Measurements from ENCODE around the gene ZBTB46.
"Not testable (repeated sequence)": the region's sequence is repeated elsewhere in the genome, so short reads cannot be mapped to it uniquely, and the experiment has no call there.

ZBTB46 gene, protein sequence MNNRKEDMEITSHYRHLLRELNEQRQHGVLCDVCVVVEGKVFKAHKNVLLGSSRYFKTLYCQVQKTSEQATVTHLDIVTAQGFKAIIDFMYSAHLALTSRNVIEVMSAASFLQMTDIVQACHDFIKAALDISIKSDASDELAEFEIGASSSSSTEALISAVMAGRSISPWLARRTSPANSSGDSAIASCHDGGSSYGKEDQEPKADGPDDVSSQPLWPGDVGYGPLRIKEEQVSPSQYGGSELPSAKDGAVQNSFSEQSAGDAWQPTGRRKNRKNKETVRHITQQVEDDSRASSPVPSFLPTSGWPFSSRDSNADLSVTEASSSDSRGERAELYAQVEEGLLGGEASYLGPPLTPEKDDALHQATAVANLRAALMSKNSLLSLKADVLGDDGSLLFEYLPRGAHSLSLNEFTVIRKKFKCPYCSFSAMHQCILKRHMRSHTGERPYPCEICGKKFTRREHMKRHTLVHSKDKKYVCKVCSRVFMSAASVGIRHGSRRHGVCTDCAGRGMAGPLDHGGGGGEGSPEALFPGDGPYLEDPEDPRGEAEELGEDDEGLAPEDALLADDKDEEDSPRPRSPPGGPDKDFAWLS
- total RNA-seq, result 0 to 1.1 (median 0.11) reads per million in 3 experiments

DNA sequence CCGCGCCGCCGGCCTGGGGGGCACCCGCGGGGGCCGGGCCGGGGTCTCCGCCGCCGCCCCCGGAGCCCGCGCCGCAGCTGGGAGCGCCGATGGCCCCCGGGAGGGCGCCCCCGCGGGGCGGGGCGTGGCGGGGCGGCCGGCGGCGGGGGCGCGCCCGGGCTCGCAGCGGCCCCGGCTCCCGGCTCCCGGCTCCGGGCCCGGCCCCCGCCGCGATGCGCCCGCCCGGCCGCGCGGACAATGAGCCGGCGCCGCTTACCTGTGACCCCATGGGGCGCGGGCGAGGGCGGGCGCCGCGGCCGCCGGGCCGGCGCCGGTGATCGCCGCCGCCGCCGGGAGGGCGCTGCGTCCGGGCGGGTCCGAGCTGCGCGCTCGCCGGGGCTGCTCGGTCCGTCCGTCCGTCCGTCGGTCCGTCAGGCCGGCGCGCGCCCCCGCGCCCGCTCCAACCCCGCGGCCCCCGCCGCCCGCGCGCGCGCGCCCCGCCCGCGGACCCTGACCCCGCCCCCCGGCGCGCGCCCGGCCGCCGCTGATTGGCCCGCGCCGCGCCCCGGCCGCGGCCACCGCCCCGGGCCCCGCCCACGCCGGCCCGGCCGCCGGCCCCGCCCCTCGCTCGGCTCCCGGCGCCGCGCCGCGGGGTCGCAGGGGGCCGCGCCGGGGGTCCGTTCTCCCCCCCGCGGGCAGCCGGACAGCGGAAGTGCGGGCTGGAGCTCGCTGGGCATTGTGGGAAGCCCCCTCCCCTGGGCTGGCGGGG lies at the start of gene ZBTB46:
ZBTB46 (minus strand) TSS at position 424 of the 748 bp plus-strand sequence. CDS start 40,507 bp downstream, outside the sequence.
- DNase-seq, result no peak

GRCh38 chr20:63878899-63879663 lies 48.0 kb upstream of the ZBTB46 start:
- DNase-seq, result no peak

DNA sequence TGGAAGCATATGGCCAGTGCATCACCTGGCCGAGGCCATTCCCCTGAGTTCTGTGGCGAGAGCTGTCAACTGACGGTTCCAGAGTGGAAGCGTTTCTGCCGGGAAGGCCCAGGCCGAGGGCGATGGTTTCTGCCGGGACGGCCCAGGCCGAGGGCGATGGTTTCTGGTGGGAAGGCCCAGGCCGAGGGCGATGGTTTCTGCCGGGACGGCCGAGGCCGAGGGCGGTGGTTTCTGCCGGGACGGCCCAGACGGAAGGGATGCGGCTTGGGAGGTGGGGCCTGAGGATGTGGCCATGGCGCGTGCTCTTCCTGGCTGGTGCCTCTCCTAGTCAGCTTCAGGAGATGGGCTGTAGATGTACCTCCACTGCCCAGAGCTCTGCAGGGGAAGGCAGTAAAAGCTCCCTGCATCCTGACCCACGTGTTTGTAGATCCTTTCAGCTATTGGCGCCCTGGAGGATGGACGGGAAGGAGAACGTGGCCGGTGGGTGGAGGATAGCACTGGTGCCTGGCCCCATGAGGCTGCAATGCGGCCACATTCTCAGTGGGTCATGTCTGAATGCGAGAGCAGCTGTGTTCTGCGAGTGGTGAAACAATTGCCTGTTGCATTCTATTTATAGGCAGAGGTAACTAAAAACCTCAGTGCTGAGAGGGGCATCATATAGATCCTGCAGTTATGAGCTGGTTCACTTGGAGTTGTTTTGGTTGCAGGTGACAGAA lies 46.8 kb upstream of the ZBTB46 start:
- no peak for DNase-seq

- DNase-seq, result no peak
Observed at GRCh38 chr20:63876489-63877036, 45.5 kb upstream of the ZBTB46 start.

GRCh38 chr20:63874241-63874640 lies 43.2 kb upstream of the ZBTB46 start:
- DNase-seq, result not testable (repeated sequence)

DNA sequence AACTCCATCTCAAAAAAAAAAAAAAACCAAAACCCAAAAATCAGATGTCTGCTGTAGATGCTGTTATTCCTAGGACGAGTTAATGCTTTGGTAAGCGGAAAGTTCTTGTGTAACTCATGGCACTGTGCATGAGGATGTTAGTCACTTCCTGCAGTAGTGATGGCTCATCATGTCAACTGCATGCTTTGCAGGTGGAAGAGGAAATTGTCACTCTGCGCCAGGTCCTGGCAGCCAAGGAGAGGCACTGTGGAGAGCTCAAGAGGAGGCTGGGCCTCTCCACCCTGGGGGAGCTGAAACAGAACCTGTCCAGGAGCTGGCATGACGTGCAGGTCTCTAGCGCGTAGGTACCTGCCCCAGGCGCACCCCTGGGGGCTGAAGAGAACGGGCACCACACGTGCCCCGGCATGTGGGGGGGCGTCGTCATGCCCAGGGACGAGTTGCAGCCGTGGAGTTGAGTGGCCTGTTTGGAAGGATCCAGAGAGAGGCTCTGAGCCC lies 42.5 kb upstream of the ZBTB46 start:
- peak; percentile 22 for DNase-seq

DNA sequence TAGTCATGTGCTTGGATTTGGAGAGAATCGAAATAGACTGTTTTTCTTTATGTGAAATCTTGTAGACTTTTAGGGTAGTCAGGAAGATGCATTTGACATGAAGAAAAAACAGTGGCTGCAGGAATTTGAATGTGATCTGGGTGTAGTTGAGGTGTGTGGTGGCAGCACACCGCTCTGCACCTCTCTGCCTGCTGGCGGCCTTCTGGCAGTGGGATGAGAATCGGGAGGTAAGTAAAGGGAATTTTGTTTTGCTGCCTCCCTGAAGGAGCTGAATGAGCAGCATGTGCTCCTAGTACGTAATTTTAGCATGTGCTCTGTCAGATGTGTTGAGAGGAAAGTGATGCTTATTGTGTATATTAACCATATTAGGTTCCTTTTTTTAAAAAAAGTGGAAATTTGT lies 37.2 kb upstream of the ZBTB46 start:
- no peak for DNase-seq

- DNase-seq, result not testable (repeated sequence)
Observed at GRCh38 chr20:63867042-63867441, 36.0 kb upstream of the ZBTB46 start.

GRCh38 chr20:63864978-63865640 lies 34.0 kb upstream of the ZBTB46 start, which contains the start of gene TPD52L2:
TSS of gene TPD52L2 (plus strand) at chr20:63865270. CDS start at chr20:63865366, 96 bp downstream.
- DNase-seq, result peak; percentile 96

DNA sequence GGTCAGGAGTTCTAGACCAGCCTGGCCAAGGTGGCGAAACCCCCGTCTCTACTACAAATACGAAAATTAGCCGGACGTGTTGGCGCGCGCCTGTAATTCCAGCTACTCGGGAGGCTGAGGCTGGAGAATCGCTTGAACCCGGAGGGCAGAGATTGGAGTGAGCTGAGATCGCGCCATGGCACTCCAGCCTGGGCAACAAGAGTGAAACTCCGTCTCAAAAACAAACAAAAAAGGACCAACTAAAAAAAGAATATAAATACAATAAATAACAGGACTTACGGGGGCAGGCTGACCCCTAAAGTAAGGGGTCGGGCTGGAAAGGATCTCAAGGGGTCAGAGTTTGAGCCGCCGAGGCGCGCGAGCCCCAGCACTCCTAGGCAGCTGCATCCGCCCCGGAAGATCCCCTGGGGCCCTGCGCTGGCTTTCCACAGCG lies 33.5 kb upstream of the ZBTB46 start:
- no peak for DNase-seq

GRCh38 chr20:63863798-63864544 lies 32.9 kb upstream of the ZBTB46 start:
- DNase-seq, result peak; percentile 77

DNA sequence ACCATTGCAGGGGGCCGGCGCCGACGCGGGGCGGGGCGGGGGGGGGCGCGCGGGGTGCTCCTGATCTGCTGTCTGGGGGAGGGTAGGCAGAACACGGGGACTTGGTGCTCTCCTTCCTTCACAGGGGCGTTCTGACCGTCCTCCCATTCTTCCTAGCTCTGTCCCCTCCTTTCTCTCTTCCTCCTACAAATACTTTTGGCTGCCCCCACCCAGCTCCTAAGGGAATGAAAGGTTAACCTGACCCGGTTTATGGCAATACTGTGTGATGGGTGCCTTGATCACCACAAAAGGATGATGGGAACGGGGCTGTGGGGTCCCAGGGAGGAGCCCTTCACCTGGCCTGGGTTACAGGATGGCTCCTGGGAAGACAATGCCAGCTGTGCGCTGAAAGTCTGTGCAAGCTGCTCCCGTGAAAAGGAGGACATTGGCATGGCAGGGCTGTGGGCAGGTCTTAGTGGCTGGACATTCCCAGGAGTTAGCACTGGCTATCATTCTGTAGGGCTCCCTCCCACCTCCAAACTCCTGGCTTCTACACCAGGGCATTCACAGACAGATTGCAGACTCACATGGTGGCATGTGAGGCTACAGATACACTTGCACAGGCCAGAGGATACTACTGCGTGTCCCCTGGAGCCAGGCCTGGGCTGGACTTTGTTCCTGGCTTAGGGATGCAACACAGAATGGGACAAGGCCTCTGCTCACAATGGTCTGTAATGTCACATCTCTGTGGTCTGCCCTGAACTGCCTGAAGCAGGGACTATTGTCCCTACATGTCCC lies 32.1 kb upstream of the ZBTB46 start:
- no peak for DNase-seq

- no peak for DNase-seq
Observed at GRCh38 chr20:63861981-63862901, 31.2 kb upstream of the ZBTB46 start.

DNA sequence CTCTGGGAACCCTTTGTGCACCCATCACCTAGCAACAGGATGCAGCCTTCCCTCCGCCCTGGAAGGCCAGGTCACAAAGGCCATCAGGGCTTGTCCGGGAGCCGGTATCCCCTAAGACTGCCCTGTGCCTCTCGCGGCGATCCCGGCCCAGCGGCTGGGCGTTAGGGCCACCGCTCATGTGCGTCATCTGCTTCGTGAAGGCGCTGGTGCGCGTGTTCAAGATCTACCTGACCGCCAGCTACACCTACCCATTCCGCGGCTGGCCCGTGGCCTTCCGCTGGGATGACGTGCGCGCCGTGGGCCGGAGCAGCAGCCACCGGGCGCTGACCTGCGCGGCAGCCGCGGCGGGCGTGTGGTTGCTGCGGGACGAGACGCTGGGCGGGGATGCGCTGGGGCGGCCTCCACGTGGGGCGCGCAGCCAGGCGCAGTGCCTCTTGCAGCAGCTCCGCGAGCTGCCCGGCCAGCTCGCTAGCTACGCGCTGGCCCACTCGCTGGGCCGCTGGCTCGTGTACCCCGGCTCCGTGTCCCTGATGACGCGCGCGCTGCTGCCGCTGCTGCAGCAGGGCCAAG lies 30.4 kb upstream of the ZBTB46 start, which contains the start of gene ABHD16B:
ABHD16B (plus strand) TSS at position 134 of the 570 bp plus-strand sequence; CDS start at position 177, 43 bp downstream.
- DNase-seq, result no peak

- no peak for DNase-seq
Observed at GRCh38 chr20:63860325-63861051, 29.4 kb upstream of the ZBTB46 start.

GRCh38 chr20:63859166-63859699 lies 28.2 kb upstream of the ZBTB46 start:
- DNase-seq, result no peak
